Vagina (tissue), 2 donors: ENCODE results near the gene CEBPG. TPM values are rescaled to one million over a fixed set of nuclear protein-coding genes. Genes with fewer than 3 reads are reported as not detected.

ENCODE experiments used
- DNase-seq, 2 donors: peaks; one replicate each; pipeline ENCODE4 v3.0.0-alpha.2; 2017; ENCODE audit errors: extremely low spot score in 2 of 2
- H3K27ac ChIP-seq: fragments of 200-600 bp; sonication (generic); one replicate; pipeline ENCODE4 v1.5.1; 2019
- H3K27me3 ChIP-seq: fragments of 200-600 bp; sonication (generic); one replicate; pipeline ENCODE4 v1.5.1; 2019
- H3K36me3 ChIP-seq, 2 donors: fragments of 200-600 bp; sonication (generic); one replicate each; pipeline ENCODE4 v1.5.1; 2017 to 2019
- H3K4me1 ChIP-seq: fragments of 200-600 bp; sonication (generic); one replicate; pipeline ENCODE4 v1.5.1; 2019
- H3K4me3 ChIP-seq, 2 donors: fragments of 200-600 bp; sonication (generic); 1 replicate in 1 of 2; 2 replicates in 1 of 2; pipeline ENCODE4 v1.5.1; 2016 to 2019
- H3K9me3 ChIP-seq: fragments of 200-600 bp; sonication (generic); one replicate; pipeline ENCODE4 v1.5.1; 2019
- CTCF ChIP-seq, 3 experiments: fragments of 450-650 bp in 2 of 3; fragments of 200-600 bp in 1 of 3; sonication (generic) in 1 of 3; IDR thresholded peaks; one replicate each; pipeline ENCODE4 v1.5.1; 2017 to 2019; ENCODE audit warnings: antibody characterized with exemption in 3 of 3, mild to moderate bottlenecking in 2 of 3, moderate library complexity in 2 of 3
- POLR2A ChIP-seq, 2 donors: fragments of 450-650 bp; IDR thresholded peaks; one replicate each; pipeline ENCODE4 v1.6.1; 2017; ENCODE audit warnings: antibody characterized with exemption in 2 of 2, mild to moderate bottlenecking in 2 of 2, moderate library complexity in 2 of 2
- POLR2AphosphoS5 ChIP-seq, 2 donors: sonication (generic); formaldehyde crosslinking; IDR thresholded peaks; one replicate each; pipeline ENCODE4 v1.9.0; 2017; ENCODE audit warnings: antibody characterized with exemption in 2 of 2, mild to moderate bottlenecking in 2 of 2, low read depth in 1 of 2; ENCODE audit not compliant: insufficient read depth in 1 of 2
- intact Hi-C: fragments of 100-400 bp; cut with DNase I; formaldehyde crosslinking; loops from one replicate; pipeline ENCODE4 v1.15.1; 2023
- total RNA-seq: library from RNA; depleted of rRNA; stranded (reverse); fragments of >200 nt; gene quantifications from one replicate; pipeline ENCODE4 v1.2.3, GENCODE V29; 2016

CEBPG gene
- total RNA-seq, 1 donor from 2014 or later, result 20.9 TPM

- H3K4me1 ChIP-seq, result peaks cover 8% of the 10 kb centered on the region
- no peaks in the 10 kb centered on the region for H3K9me3 ChIP-seq
- no peaks in the 10 kb centered on the region for H3K27me3 ChIP-seq
- intact Hi-C loops, result no loop called here
- DNase-seq, result no peak
- TF ChIP-seq POLR2AphosphoS5 (IDR thresholded peaks at IDR 0.05; ENCODE audit: insufficient read depth in 1 of 2, low read depth in 1 of 2) (peak in 1 of 2 donors; percentile 47), POLR2A (IDR thresholded peaks at IDR 0.05) (no peak)
- H3K27ac ChIP-seq, result peak overlapping the region; percentile 23
- no peaks in the 10 kb centered on the region for H3K36me3 ChIP-seq
- no peak overlapping the region for H3K4me3 ChIP-seq
Observed at GRCh38 chr19:33358408-33358807, 15.1 kb upstream of the CEBPG start.

- Histone ChIP-seq H3K27me3 (no peaks in the 10 kb centered on the region), H3K36me3 (no peaks in the 10 kb centered on the region), H3K27ac (no peak overlapping the region), H3K4me1 (peaks cover 8% of the 10 kb centered on the region), H3K4me3 (no peak overlapping the region), H3K9me3 (no peaks in the 10 kb centered on the region)
- TF ChIP-seq POLR2AphosphoS5 (IDR thresholded peaks at IDR 0.05; ENCODE audit: insufficient read depth in 1 of 2, low read depth in 1 of 2) (no peak), CTCF (IDR thresholded peaks at IDR 0.05) (no peak), POLR2A (IDR thresholded peaks at IDR 0.05) (no peak)
- intact Hi-C loops, result no loop called here
- DNase-seq, result no peak
Observed at GRCh38 chr19:33359581-33359980, 13.9 kb upstream of the CEBPG start.

- Histone ChIP-seq H3K27me3 (no peaks in the 10 kb centered on the region), H3K9me3 (no peaks in the 10 kb centered on the region), H3K4me3 (no peak overlapping the region), H3K27ac (no peak overlapping the region), H3K36me3 (no peaks in the 10 kb centered on the region), H3K4me1 (peaks cover 8% of the 10 kb centered on the region)
- no peak for DNase-seq
- no peak for TF ChIP-seq POLR2A (IDR thresholded peaks at IDR 0.05)
- TF ChIP-seq CTCF (IDR thresholded peaks at IDR 0.05), result no peak
- no peak for TF ChIP-seq POLR2AphosphoS5 (IDR thresholded peaks at IDR 0.05; ENCODE audit: insufficient read depth in 1 of 2, low read depth in 1 of 2)
- intact Hi-C loops, result no loop called here
Observed at GRCh38 chr19:33362508-33363228, 10.8 kb upstream of the CEBPG start.

GRCh38 chr19:33363476-33363875 lies 10.0 kb upstream of the CEBPG start:
- no peak for TF ChIP-seq CTCF (IDR thresholded peaks at IDR 0.05)
- no peak for TF ChIP-seq POLR2AphosphoS5 (IDR thresholded peaks at IDR 0.05; ENCODE audit: insufficient read depth in 1 of 2, low read depth in 1 of 2)
- no peak for TF ChIP-seq POLR2A (IDR thresholded peaks at IDR 0.05)
- no peak for DNase-seq
- no peaks in the 10 kb centered on the region for H3K36me3 ChIP-seq
- no peak overlapping the region for H3K4me3 ChIP-seq
- no peaks in the 10 kb centered on the region for H3K27me3 ChIP-seq
- H3K27ac ChIP-seq, result no peak overlapping the region
- H3K9me3 ChIP-seq, result no peaks in the 10 kb centered on the region
- intact Hi-C loops, result no loop called here
- H3K4me1 ChIP-seq, result peaks cover 4% of the 10 kb centered on the region

- Histone ChIP-seq H3K27ac (no peak overlapping the region), H3K36me3 (no peaks in the 10 kb centered on the region), H3K4me1 (peaks cover 4% of the 10 kb centered on the region), H3K27me3 (no peaks in the 10 kb centered on the region), H3K9me3 (no peaks in the 10 kb centered on the region), H3K4me3 (no peak overlapping the region)
- TF ChIP-seq CTCF (IDR thresholded peaks at IDR 0.05) (no peak), POLR2AphosphoS5 (IDR thresholded peaks at IDR 0.05; ENCODE audit: insufficient read depth in 1 of 2, low read depth in 1 of 2) (no peak), POLR2A (IDR thresholded peaks at IDR 0.05) (no peak)
- intact Hi-C loops, result no loop called here
- DNase-seq, result no peak
Observed at GRCh38 chr19:33365691-33366090, 7.8 kb upstream of the CEBPG start.
